ENCODE measurements around the gene MRPL39.

DNA sequence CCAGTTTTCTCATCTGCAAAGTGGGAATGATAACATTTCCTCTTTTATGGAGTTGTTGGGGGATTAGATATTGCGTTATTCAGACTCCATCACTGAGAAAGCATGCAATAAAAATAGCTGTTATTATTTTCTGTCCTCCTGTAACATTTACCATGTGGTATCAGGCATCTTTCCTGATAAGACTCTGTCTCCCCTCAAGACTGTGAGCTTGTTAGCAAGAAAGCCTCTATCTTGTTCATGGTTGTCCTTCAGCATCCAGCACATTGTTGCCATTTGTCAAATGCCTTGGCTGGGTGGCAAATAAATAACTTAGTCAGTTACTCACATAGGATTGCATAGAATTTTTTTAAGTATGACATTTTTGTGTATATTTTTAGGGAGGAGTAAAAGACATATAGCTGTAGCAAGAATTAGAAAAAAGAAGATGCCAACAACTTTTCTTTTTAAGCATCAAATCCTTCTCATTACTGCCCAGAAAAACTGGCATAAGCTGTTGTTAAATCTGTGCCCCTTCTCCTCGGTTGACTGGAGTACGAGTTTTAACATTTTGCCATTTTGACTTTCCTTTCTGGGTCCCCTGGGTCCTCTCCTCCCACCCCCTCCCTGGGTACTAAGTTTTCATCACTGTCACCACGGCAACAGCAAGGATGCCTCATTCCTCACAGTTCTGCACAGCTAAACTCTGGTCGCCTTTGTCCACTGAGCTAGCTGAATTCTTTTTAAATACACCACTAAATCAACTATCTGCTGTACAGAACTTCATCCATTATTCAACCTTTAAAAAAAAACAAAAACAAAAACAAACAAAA lies 30.8 kb upstream of the MRPL39 start:
- TF ChIP-seq POLR2AphosphoS5 (IDR thresholded peaks at IDR 0.05) (no peak), EP300 (IDR thresholded peaks at IDR 0.05) (no peak)
- TF ChIP-seq, protein P1, sequence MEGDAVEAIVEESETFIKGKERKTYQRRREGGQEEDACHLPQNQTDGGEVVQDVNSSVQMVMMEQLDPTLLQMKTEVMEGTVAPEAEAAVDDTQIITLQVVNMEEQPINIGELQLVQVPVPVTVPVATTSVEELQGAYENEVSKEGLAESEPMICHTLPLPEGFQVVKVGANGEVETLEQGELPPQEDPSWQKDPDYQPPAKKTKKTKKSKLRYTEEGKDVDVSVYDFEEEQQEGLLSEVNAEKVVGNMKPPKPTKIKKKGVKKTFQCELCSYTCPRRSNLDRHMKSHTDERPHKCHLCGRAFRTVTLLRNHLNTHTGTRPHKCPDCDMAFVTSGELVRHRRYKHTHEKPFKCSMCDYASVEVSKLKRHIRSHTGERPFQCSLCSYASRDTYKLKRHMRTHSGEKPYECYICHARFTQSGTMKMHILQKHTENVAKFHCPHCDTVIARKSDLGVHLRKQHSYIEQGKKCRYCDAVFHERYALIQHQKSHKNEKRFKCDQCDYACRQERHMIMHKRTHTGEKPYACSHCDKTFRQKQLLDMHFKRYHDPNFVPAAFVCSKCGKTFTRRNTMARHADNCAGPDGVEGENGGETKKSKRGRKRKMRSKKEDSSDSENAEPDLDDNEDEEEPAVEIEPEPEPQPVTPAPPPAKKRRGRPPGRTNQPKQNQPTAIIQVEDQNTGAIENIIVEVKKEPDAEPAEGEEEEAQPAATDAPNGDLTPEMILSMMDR (IDR thresholded peaks at IDR 0.05), result no peak
